ENCODE results near the gene PRKAA1.

PRKAA1 gene

GRCh38 chr5:40798012-40798800 lies at the start of gene PRKAA1:
PRKAA1 (minus strand) TSS chr5:40798374; CDS start chr5:40798189, 185 bp downstream.
- peak; percentile 88 for DNase-seq (ENCODE audit: low spot score)

- no peak for DNase-seq (ENCODE audit: low spot score)
These were observed 49.4 kb upstream of the PRKAA1 start for GRCh38 chr5:40847525-40847924.

- DNase-seq (ENCODE audit: low spot score): no peak
These were observed 48.2 kb upstream of the PRKAA1 start for GRCh38 chr5:40846371-40846770.

- DNase-seq (ENCODE audit: low spot score): no peak
These were observed 46.4 kb upstream of the PRKAA1 start for GRCh38 chr5:40844565-40844964.

- no peak for DNase-seq (ENCODE audit: low spot score)
These were observed 44.2 kb upstream of the PRKAA1 start for GRCh38 chr5:40842351-40842750.

GRCh38 chr5:40841068-40841805 lies 43.1 kb upstream of the PRKAA1 start, which contains the start of gene CARD6:
CARD6 (plus strand) TSS chr5:40841367; CDS start chr5:40841383, 16 bp downstream.
- DNase-seq (ENCODE audit: low spot score): no peak

- no peak for DNase-seq (ENCODE audit: low spot score)
These were observed 39.9 kb upstream of the PRKAA1 start for GRCh38 chr5:40838086-40838485.

GRCh38 chr5:40834849-40835787 lies 36.9 kb upstream of the PRKAA1 start, which contains the start of gene RPL37:
RPL37 (minus strand) TSS chr5:40835222; CDS start chr5:40835185, 37 bp downstream.
- peak; percentile 97 for DNase-seq (ENCODE audit: low spot score)

- peak; percentile 39 for DNase-seq (ENCODE audit: low spot score)
These were observed 36.2 kb upstream of the PRKAA1 start for GRCh38 chr5:40834391-40834848.

- no peak for DNase-seq (ENCODE audit: low spot score)
These were observed 35.6 kb upstream of the PRKAA1 start for GRCh38 chr5:40833712-40834229.

GRCh38 chr5:40832345-40832744 lies 34.2 kb upstream of the PRKAA1 start:
- no peak for DNase-seq (ENCODE audit: low spot score)

GRCh38 chr5:40831346-40832210 lies 33.4 kb upstream of the PRKAA1 start:
- DNase-seq (ENCODE audit: low spot score): peak; percentile 52

GRCh38 chr5:40829748-40830533 lies 31.8 kb upstream of the PRKAA1 start:
- DNase-seq (ENCODE audit: low spot score): no peak

- no peak for DNase-seq (ENCODE audit: low spot score)
These were observed 30.8 kb upstream of the PRKAA1 start for GRCh38 chr5:40828690-40829661.

GRCh38 chr5:40828021-40828631 lies 30.0 kb upstream of the PRKAA1 start:
- DNase-seq (ENCODE audit: low spot score): no peak

GRCh38 chr5:40827188-40827977 lies 29.2 kb upstream of the PRKAA1 start:
- DNase-seq (ENCODE audit: low spot score): no peak

- DNase-seq (ENCODE audit: low spot score): no peak
These were observed 28.5 kb upstream of the PRKAA1 start for GRCh38 chr5:40826489-40827187.

Measured in activated CD4-positive, alpha-beta T cell treated with anti-CD3 and anti-CD28 coated beads, Interleukin-2, Interleukin-4, amounts not matched to agents 100 ng/mL and 50 ng/mL, durations not matched to agents 16 hours and 8 hours (primary cell).